HepG2 (cell line): ENCODE measurements around the gene EXOC6B.

Source experiments
- JUN ChIP-seq: sonication (generic); formaldehyde crosslinking; IDR thresholded peaks from 2 replicates; pipeline ENCODE4 v1.4.0; 2020; ENCODE audit warnings: mild to moderate bottlenecking, missing genetic modification reagents
- TCF12 ChIP-seq, 2 experiments: fragments of 450-650 bp in 1 of 2; sonication (generic) in 1 of 2; formaldehyde crosslinking in 1 of 2; IDR thresholded peaks; 2 replicates each; pipeline versions ENCODE4 v1.6.1 to v1.8.0; 2017 to 2022; ENCODE audit warnings: antibody characterized with exemption in 1 of 2, mild to moderate bottlenecking in 1 of 2, missing genetic modification reagents in 1 of 2, moderate library complexity in 1 of 2
- ZNF12 ChIP-seq: sonication (generic); formaldehyde crosslinking; IDR thresholded peaks from 2 replicates; pipeline ENCODE4 v1.5.0; 2020; ENCODE audit warnings: missing genetic modification reagents
- ZNF605 ChIP-seq: sonication (generic); formaldehyde crosslinking; IDR thresholded peaks from 2 replicates; pipeline ENCODE4 v1.8.0; 2022; ENCODE audit warnings: mild to moderate bottlenecking, missing genetic modification reagents
- ZSCAN29 ChIP-seq: sonication (generic); formaldehyde crosslinking; conservative IDR thresholded peaks from 2 replicates; pipeline ENCODE4 v1.4.0; 2020; ENCODE audit warnings: mild to moderate bottlenecking, missing genetic modification reagents

DNA sequence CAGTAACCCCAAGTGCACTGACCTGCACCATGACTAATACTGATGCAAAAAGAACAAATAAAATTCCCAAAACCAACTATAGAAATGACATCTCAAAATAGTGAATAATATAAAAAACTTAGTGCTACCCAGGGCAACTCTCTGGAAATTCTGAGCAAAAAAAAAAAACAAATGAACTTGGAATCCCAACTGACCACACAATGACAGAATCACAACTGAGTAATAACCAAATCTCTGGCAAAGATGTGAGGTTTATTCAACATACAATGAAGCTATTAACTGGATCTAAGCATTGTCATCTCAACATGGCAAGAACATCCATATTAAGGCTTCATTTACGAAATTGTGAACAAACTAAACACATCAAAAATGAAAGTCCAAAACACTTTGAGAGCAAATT is 22.7 kb downstream of the EXOC6B start:
- no peak for TF ChIP-seq ZNF12 (CRISPR knock-in tag)
- no peak for TF ChIP-seq ZNF605 (CRISPR knock-in tag)
- no peak for TF ChIP-seq ZSCAN29 (CRISPR knock-in tag)
- TF ChIP-seq TCF12 (IDR thresholded peaks at IDR 0.05): no peak
- no peak for TF ChIP-seq TCF12 (CRISPR knock-in tag; IDR thresholded peaks at IDR 0.05)
- no peak for TF ChIP-seq JUN (CRISPR knock-in tag)
